HL-60 (cell line): Measurements from ENCODE around the gene DNAH12.

Experiments
- DNase-seq, 2 experiments: peaks; one replicate each; pipeline ENCODE4 v3.0.0-alpha.2; 2010 to 2020; ENCODE audit warnings: low read depth in 1 of 2, low spot score in 1 of 2
- H3K27ac ChIP-seq: fragments of 250-450 bp; sonication (Bioruptor Pico); replicated peaks from 2 replicates; pipeline ENCODE4 v1.5.1; 2020; ENCODE audit warnings: mild to moderate bottlenecking, moderate library complexity
- H3K27me3 ChIP-seq: fragments of 250-450 bp; sonication (Bioruptor Pico); 2 replicates; pipeline ENCODE4 v1.5.1; 2021; ENCODE audit warnings: mild to moderate bottlenecking, moderate library complexity; ENCODE audit not compliant: insufficient read depth, poor library complexity, severe bottlenecking
- H3K4me3 ChIP-seq: replicated peaks from 2 replicates; pipeline ENCODE4 v1.5.1; 2011; ENCODE audit warnings: mild to moderate bottlenecking, control low read depth, low read length; ENCODE audit not compliant: insufficient read depth
- GABPA ChIP-seq: IDR thresholded peaks from 2 replicates; pipeline ENCODE4 v1.6.1; 2012; ENCODE audit warnings: low read depth
- POLR2AphosphoS5 ChIP-seq: IDR thresholded peaks from 2 replicates; pipeline ENCODE4 v1.6.1; 2012; ENCODE audit warnings: low read depth
- REST ChIP-seq: IDR thresholded peaks from 2 replicates; pipeline ENCODE4 v1.6.1; 2012; ENCODE audit warnings: low read depth; ENCODE audit not compliant: insufficient replicate concordance
- SPI1 ChIP-seq: IDR thresholded peaks from 2 replicates; pipeline ENCODE4 v1.6.1; 2012; ENCODE audit warnings: low read depth, mild to moderate bottlenecking, borderline replicate concordance
- TF ChIP-seq, protein P1 (sequence below): IDR thresholded peaks from one replicate; pipeline ENCODE4 v1.5.1; 2011; ENCODE audit warnings: low read length, control low read depth, inconsistent platforms; ENCODE audit not compliant: insufficient read depth

DNAH12 gene

DNA sequence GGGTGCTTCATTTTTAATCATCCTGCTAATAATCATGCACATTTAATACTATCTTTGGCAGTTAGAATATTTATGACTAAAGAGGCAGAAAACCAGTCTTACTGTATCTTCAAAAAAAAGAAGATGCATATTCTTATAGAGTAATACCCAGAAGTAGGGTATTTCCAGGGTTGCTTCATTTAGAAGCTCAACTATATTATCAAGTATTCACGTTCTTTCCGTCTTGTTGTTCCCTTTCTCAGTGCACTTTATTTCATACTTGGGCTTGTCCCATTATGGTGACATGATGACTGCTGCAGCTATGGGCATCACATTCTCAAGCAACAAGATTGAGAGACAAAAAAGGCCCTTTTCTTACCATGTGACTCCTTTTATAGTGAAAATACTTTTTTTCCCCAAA, 154.9 kb downstream of the DNAH12 start:
- no peaks in the 10 kb centered on the region for H3K27me3 ChIP-seq
- no peak overlapping the region for H3K27ac ChIP-seq
- TF ChIP-seq, protein P1, sequence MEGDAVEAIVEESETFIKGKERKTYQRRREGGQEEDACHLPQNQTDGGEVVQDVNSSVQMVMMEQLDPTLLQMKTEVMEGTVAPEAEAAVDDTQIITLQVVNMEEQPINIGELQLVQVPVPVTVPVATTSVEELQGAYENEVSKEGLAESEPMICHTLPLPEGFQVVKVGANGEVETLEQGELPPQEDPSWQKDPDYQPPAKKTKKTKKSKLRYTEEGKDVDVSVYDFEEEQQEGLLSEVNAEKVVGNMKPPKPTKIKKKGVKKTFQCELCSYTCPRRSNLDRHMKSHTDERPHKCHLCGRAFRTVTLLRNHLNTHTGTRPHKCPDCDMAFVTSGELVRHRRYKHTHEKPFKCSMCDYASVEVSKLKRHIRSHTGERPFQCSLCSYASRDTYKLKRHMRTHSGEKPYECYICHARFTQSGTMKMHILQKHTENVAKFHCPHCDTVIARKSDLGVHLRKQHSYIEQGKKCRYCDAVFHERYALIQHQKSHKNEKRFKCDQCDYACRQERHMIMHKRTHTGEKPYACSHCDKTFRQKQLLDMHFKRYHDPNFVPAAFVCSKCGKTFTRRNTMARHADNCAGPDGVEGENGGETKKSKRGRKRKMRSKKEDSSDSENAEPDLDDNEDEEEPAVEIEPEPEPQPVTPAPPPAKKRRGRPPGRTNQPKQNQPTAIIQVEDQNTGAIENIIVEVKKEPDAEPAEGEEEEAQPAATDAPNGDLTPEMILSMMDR, result no peak
- TF ChIP-seq REST (no peak), GABPA (no peak), POLR2AphosphoS5 (no peak), SPI1 (no peak)
- DNase-seq, result no peak
- H3K4me3 ChIP-seq, result no peak overlapping the region

DNA sequence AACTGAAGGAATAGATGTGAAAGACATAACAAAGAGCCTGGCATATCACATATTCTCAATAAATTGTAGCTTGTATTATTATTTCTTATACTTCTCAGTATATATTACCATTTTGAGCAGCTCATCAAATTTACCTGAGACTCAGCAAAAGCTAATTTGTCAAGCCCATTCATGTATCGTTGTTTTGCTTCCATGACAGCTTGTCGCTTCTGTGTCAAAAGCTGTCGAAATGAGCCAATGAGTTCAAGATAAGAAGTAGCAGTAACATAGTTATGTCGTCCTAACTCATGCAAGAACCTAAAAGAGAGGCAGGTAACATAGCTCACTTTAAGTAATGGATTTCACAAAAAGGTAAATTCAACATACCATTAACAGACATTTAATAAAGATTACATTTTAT, 157.8 kb downstream of the DNAH12 start:
- H3K4me3 ChIP-seq, result no peak overlapping the region
- no peaks in the 10 kb centered on the region for H3K27me3 ChIP-seq
- TF ChIP-seq, protein P1, result no peak
- TF ChIP-seq REST (no peak), POLR2AphosphoS5 (no peak), SPI1 (no peak), GABPA (no peak)
- no peak for DNase-seq
- H3K27ac ChIP-seq, result no peak overlapping the region

- Histone ChIP-seq H3K4me3 (no peak overlapping the region), H3K27me3 (no peaks in the 10 kb centered on the region), H3K27ac (no peak overlapping the region)
- DNase-seq, result no peak
- TF ChIP-seq, protein P1, result no peak
- TF ChIP-seq POLR2AphosphoS5 (no peak), GABPA (no peak), REST (no peak), SPI1 (no peak)
These were observed 158.6 kb downstream of the DNAH12 start for GRCh38 chr3:57385498-57385897.
